Gastrocnemius medialis (tissue), 4 donors: ENCODE data around the gene SPTBN5.

Experiments used
- POLR2A ChIP-seq, 2 donors: fragments of 450-650 bp; IDR thresholded peaks; one replicate each; pipeline ENCODE4 v1.6.1; 2017; ENCODE audit warnings: antibody characterized with exemption in 2 of 2, mild to moderate bottlenecking in 2 of 2, moderate library complexity in 2 of 2
- TF ChIP-seq, protein P1 (sequence below), 5 experiments: fragments of 450-650 bp in 3 of 5; fragments of 200-600 bp in 2 of 5; sonication (generic) in 2 of 5; IDR thresholded peaks in 4 of 5; conservative IDR thresholded peaks in 1 of 5; 1 replicate in 4 of 5; 2 replicates in 1 of 5; pipeline ENCODE4 v1.5.1; 2016 to 2019; ENCODE audit warnings: antibody characterized with exemption in 5 of 5, mild to moderate bottlenecking in 3 of 5, moderate library complexity in 3 of 5

DNA sequence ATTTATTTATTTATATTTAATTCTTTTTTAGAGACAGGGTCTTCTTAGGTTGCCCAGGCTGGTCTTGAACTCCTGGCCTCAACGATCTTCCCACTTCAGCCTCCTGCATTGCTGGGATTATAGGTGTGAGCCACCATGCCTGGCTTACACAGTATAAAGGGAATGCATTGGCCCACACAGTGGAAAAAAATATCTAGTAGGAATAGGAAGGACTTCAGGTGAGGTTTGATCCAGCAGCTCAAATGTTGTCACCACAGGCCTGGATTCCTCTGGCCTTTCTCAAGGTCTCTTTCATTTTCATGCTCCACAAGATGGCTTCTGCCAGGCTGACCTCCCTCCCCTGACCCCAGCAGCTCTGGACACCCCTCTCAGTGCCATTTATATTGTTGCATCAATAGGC is 2.1 kb upstream of the SPTBN5 start:
- TF ChIP-seq, protein P1, sequence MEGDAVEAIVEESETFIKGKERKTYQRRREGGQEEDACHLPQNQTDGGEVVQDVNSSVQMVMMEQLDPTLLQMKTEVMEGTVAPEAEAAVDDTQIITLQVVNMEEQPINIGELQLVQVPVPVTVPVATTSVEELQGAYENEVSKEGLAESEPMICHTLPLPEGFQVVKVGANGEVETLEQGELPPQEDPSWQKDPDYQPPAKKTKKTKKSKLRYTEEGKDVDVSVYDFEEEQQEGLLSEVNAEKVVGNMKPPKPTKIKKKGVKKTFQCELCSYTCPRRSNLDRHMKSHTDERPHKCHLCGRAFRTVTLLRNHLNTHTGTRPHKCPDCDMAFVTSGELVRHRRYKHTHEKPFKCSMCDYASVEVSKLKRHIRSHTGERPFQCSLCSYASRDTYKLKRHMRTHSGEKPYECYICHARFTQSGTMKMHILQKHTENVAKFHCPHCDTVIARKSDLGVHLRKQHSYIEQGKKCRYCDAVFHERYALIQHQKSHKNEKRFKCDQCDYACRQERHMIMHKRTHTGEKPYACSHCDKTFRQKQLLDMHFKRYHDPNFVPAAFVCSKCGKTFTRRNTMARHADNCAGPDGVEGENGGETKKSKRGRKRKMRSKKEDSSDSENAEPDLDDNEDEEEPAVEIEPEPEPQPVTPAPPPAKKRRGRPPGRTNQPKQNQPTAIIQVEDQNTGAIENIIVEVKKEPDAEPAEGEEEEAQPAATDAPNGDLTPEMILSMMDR (IDR thresholded peaks at IDR 0.05 in 4 of 5, conservative IDR thresholded peaks at IDR 0.05 in 1 of 5), result no peak
- no peak for TF ChIP-seq POLR2A (IDR thresholded peaks at IDR 0.05)
